OCI-M1 (cell line): Measurements from ENCODE around the gene COLGALT1.

Source experiments
- DNase-seq: peaks from one replicate; lab custom pipeline; 2025; lab: John Stamatoyannopoulos, UW

The COLGALT1 gene

GRCh38 chr19:17601683-17602082 lies 46.2 kb downstream of the COLGALT1 start:
- DNase-seq: no peak

GRCh38 chr19:17602217-17602616 lies 46.8 kb downstream of the COLGALT1 start:
- DNase-seq: no peak

- DNase-seq: peak; percentile 8
Observed at GRCh38 chr19:17602872-17603510, 47.5 kb downstream of the COLGALT1 start.

GRCh38 chr19:17604372-17605025 lies 49.0 kb downstream of the COLGALT1 start:
- DNase-seq: no peak

GRCh38 chr19:17605117-17605516 lies 49.7 kb downstream of the COLGALT1 start:
- no peak for DNase-seq

GRCh38 chr19:17605761-17606589 lies 50.5 kb downstream of the COLGALT1 start:
- DNase-seq: peak; percentile 95

GRCh38 chr19:17606590-17607185 lies 51.2 kb downstream of the COLGALT1 start:
- no peak for DNase-seq

GRCh38 chr19:17607936-17608335 lies 52.5 kb downstream of the COLGALT1 start:
- DNase-seq: no peak

GRCh38 chr19:17610384-17610783 lies 54.9 kb downstream of the COLGALT1 start:
- peak; percentile 29 for DNase-seq

- no peak for DNase-seq
Observed at GRCh38 chr19:17611462-17612244, 56.2 kb downstream of the COLGALT1 start.

GRCh38 chr19:17614476-17614875 lies 59.0 kb downstream of the COLGALT1 start:
- no peak for DNase-seq

- peak; percentile 40 for DNase-seq
Observed at GRCh38 chr19:17615889-17616685, 60.6 kb downstream of the COLGALT1 start.

GRCh38 chr19:17616686-17616960 lies 61.2 kb downstream of the COLGALT1 start:
- no peak for DNase-seq

- peak; percentile 68 for DNase-seq
Observed at GRCh38 chr19:17616961-17617806, 61.7 kb downstream of the COLGALT1 start.

GRCh38 chr19:17617807-17618192 lies 62.4 kb downstream of the COLGALT1 start:
- DNase-seq: no peak

GRCh38 chr19:17618281-17618903 lies 62.9 kb downstream of the COLGALT1 start:
- no peak for DNase-seq

GRCh38 chr19:17618936-17619335 lies 63.5 kb downstream of the COLGALT1 start:
- no peak for DNase-seq

- no peak for DNase-seq
Observed at GRCh38 chr19:17620696-17621095, 65.2 kb downstream of the COLGALT1 start.

GRCh38 chr19:17623224-17623935 lies 67.9 kb downstream of the COLGALT1 start:
- no peak for DNase-seq
